Nephron (organoid): ENCODE measurements around the gene COPS3.

ENCODE experiments used
- H3K27ac Mint-ChIP-seq, 3 experiments: 2 replicates each; pipeline ENCODE4 v1.8.0; 2020; ENCODE audit warnings: mixed read lengths in 3 of 3, mild to moderate bottlenecking in 2 of 3, moderate library complexity in 1 of 3
- H3K27me3 Mint-ChIP-seq: 2 replicates; pipeline ENCODE4 v1.8.0; 2021; ENCODE audit warnings: low read depth, mild to moderate bottlenecking, moderate library complexity, mixed read lengths
- H3K36me3 Mint-ChIP-seq: 2 replicates; pipeline ENCODE4 v1.8.0; 2020; ENCODE audit warnings: low read depth, mixed read lengths
- H3K4me1 Mint-ChIP-seq: 2 replicates; pipeline ENCODE4 v1.8.0; 2020; ENCODE audit warnings: mixed read lengths
- H3K4me3 Mint-ChIP-seq, 3 experiments: 2 replicates each; pipeline ENCODE4 v1.8.0; 2020; ENCODE audit warnings: mild to moderate bottlenecking in 3 of 3, mixed read lengths in 3 of 3, moderate library complexity in 2 of 3
- H3K9me3 Mint-ChIP-seq: 2 replicates; pipeline ENCODE4 v1.8.0; 2020; ENCODE audit warnings: mixed read lengths
- TF ChIP-seq, protein P1 (sequence below), 3 experiments: fragments of 200-600 bp; sonication (generic); IDR thresholded peaks; one replicate each; pipeline ENCODE4 v1.5.0; 2021; ENCODE audit warnings: antibody characterized with exemption in 3 of 3; ENCODE audit not compliant: unreplicated experiment in 3 of 3

The COPS3 gene

DNA sequence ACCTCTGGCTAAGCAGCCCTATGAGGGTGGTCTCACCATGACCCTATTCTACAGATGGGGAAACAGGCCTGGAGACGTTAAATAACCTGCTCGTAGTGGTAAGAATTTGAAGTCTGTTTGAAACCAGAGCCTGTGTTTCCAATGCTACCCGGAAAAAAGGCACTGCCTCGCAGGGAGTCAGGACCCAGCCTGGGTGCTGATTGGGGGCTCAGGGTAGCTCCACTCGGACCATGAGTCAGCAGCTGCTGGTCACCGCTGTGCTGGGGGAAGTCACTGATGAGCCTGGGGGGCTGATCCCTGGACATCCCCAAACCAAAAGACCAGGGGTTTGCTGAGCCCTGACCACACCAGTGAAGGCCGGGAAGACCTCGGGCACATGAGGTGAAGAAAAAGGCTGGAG lies 65.5 kb downstream of the COPS3 start:
- H3K27ac Mint-ChIP-seq: no peak overlapping the region

DNA sequence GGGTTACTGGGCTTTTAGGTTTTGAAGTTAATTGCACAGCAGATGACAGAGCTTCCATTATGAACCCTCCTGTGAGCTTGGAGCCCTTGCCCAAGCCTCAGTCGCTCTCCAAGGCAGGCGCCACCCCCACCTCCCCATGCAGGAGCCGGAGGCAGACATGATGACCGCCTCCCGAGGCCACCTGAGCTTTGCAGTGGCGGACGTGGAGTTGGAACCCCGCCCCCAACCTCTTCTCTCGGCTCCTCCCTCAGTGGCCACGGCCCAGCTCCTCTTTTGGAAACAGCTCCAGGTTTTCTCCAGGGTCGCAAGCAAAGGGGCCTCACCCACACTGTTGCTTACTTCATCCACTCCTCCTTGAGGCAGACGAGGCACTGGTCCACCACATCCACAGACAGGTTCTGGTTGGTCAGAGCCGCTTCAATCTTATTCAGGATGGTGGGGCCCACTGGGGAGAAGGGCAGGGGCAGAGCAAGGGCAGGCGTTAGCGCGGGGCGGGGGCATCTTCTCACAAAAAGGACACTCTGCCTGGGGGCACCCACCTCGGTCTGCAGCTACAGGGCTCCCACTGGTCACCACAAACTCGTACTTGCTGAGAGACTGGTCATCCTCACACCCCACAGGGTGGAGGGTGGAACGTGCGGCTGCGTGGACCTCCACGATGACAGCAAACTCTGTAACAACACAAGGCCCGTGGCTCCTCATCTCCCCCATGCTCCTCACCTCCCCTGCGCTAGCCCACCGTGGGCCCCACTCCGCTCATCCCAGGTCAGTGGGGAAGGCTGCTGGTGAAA lies 66.2 kb downstream of the COPS3 start:
- H3K4me1 Mint-ChIP-seq: no peaks in the 10 kb centered on the region
- no peak overlapping the region for H3K27ac Mint-ChIP-seq
- H3K4me3 Mint-ChIP-seq: no peak overlapping the region
- TF ChIP-seq, protein P1, sequence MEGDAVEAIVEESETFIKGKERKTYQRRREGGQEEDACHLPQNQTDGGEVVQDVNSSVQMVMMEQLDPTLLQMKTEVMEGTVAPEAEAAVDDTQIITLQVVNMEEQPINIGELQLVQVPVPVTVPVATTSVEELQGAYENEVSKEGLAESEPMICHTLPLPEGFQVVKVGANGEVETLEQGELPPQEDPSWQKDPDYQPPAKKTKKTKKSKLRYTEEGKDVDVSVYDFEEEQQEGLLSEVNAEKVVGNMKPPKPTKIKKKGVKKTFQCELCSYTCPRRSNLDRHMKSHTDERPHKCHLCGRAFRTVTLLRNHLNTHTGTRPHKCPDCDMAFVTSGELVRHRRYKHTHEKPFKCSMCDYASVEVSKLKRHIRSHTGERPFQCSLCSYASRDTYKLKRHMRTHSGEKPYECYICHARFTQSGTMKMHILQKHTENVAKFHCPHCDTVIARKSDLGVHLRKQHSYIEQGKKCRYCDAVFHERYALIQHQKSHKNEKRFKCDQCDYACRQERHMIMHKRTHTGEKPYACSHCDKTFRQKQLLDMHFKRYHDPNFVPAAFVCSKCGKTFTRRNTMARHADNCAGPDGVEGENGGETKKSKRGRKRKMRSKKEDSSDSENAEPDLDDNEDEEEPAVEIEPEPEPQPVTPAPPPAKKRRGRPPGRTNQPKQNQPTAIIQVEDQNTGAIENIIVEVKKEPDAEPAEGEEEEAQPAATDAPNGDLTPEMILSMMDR (IDR thresholded peaks at IDR 0.05; ENCODE audit: unreplicated experiment in 3 of 3): no peak
- H3K27me3 Mint-ChIP-seq: no peaks in the 10 kb centered on the region
- H3K9me3 Mint-ChIP-seq: no peaks in the 10 kb centered on the region
- H3K36me3 Mint-ChIP-seq: peaks cover 43% of the 10 kb centered on the region

More for the DNA sequence above, 65.5 kb downstream of the COPS3 start:
- Mint-ChIP-seq H3K9me3 (no peaks in the 10 kb centered on the region), H3K4me1 (no peaks in the 10 kb centered on the region), H3K36me3 (peaks cover 49% of the 10 kb centered on the region), H3K4me3 (no peak overlapping the region), H3K27me3 (no peaks in the 10 kb centered on the region)
- TF ChIP-seq, protein P1 (IDR thresholded peaks at IDR 0.05; ENCODE audit: unreplicated experiment in 3 of 3): no peak

DNA sequence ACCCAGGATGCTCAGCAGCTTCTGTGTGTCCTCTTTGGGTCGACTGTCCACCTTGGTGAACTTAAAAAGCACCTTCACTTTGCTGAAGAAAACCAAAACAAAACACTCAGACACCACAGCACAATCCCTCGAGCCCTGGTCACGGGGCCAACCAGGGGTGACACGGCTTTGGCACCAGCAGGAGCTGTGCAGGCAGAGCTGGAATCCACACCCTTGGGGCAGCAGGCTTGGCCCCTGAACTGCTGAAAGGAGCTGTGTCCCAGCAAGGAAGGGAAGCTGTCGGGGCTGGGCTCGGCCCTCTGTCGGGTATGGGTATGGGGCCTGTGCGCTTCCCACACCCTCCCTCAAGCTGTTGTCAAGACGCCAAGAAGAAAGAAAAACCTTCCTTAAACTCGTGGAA lies 67.3 kb downstream of the COPS3 start:
- no peak overlapping the region for H3K4me3 Mint-ChIP-seq
- TF ChIP-seq, protein P1 (IDR thresholded peaks at IDR 0.05; ENCODE audit: unreplicated experiment in 3 of 3): no peak
- H3K36me3 Mint-ChIP-seq: peaks cover 36% of the 10 kb centered on the region
- no peaks in the 10 kb centered on the region for H3K9me3 Mint-ChIP-seq
- H3K4me1 Mint-ChIP-seq: no peaks in the 10 kb centered on the region
- no peak overlapping the region for H3K27ac Mint-ChIP-seq
- no peaks in the 10 kb centered on the region for H3K27me3 Mint-ChIP-seq

DNA sequence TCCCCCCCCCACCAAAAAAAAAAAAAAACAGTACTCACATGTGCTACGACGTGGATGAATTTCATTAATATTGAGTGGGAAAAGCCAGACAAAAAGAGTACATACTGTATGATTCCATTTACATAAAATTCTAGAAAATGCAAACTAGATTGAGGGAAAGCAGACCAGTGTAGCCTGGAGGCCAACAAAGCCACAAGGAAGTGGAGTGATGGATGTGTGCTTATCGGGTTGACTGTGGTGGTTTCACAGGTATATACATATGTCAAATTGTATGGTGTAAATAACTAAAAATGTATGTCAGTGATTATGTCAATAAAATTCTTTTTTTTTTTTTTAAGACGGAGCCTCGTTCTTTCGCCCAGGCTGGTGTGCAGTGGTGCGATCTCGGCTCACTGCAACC lies 73.0 kb downstream of the COPS3 start:
- H3K27ac Mint-ChIP-seq: no peak overlapping the region
- no peaks in the 10 kb centered on the region for H3K27me3 Mint-ChIP-seq
- peaks cover 8% of the 10 kb centered on the region for H3K36me3 Mint-ChIP-seq
- H3K9me3 Mint-ChIP-seq: no peaks in the 10 kb centered on the region
- H3K4me1 Mint-ChIP-seq: no peaks in the 10 kb centered on the region
- no peak overlapping the region for H3K4me3 Mint-ChIP-seq
- TF ChIP-seq, protein P1 (IDR thresholded peaks at IDR 0.05; ENCODE audit: unreplicated experiment in 3 of 3): no peak

DNA sequence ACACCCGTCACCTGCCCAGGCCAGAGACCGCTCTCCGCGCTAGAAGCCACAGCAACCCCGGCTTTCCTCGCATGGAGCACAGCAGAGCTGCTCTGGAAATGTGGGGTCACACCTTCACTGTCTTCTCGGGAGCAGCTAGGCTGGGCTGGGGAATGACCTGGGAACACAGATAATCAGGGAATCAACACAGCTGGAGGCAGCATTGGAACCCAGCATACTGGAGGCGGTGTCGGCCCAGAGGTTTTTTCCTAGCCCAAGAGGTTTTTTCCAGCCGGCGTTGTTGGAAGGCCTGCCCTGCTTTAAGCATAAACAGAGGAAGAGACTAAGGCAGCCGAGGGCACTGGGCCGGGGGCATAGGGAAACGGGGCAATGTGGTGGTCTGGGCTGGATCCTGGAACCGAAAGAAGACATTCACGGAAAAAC lies 74.1 kb downstream of the COPS3 start:
- no peaks in the 10 kb centered on the region for H3K27me3 Mint-ChIP-seq
- H3K4me3 Mint-ChIP-seq: no peak overlapping the region
- no peak overlapping the region for H3K27ac Mint-ChIP-seq
- peaks cover 4% of the 10 kb centered on the region for H3K36me3 Mint-ChIP-seq
- TF ChIP-seq, protein P1 (IDR thresholded peaks at IDR 0.05; ENCODE audit: unreplicated experiment in 3 of 3): no peak
- no peaks in the 10 kb centered on the region for H3K4me1 Mint-ChIP-seq
- H3K9me3 Mint-ChIP-seq: no peaks in the 10 kb centered on the region
